Prostate gland (tissue), 2 donors: ENCODE measurements around the gene SPRR4.

Experiments
- POLR2AphosphoS5 ChIP-seq: sonication (generic); formaldehyde crosslinking; IDR thresholded peaks from one replicate; pipeline ENCODE4 v1.6.1; 2017; ENCODE audit warnings: antibody characterized with exemption
- TF ChIP-seq, protein P1 (sequence below), 4 experiments: fragments of 200-600 bp in 2 of 4; fragments of 450-650 bp in 2 of 4; sonication (generic) in 2 of 4; IDR thresholded peaks; 1 replicate in 3 of 4; 2 replicates in 1 of 4; pipeline ENCODE4 v1.5.1; 2016 to 2019; ENCODE audit warnings: antibody characterized with exemption in 4 of 4, mild to moderate bottlenecking in 2 of 4, moderate library complexity in 2 of 4

DNA sequence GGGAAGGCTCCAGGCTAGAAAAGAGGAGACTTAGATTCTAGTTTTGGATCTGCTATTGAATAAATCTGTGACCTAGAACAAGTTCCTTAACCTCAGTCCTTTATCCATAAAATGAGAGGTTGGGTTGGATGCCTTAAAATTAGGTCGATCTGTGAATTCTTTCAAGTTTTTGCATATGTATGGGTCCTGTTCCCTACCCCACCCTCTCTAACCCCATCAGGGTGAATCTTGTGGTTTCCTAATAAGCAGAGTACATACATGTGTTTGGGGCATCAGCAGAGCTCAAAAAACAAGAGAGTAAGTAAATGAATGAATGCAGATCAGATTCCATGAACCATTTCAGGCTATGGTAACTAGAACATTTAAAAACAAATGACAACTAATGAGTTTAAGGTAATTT, 6.2 kb downstream of the SPRR4 start:
- TF ChIP-seq, protein P1, sequence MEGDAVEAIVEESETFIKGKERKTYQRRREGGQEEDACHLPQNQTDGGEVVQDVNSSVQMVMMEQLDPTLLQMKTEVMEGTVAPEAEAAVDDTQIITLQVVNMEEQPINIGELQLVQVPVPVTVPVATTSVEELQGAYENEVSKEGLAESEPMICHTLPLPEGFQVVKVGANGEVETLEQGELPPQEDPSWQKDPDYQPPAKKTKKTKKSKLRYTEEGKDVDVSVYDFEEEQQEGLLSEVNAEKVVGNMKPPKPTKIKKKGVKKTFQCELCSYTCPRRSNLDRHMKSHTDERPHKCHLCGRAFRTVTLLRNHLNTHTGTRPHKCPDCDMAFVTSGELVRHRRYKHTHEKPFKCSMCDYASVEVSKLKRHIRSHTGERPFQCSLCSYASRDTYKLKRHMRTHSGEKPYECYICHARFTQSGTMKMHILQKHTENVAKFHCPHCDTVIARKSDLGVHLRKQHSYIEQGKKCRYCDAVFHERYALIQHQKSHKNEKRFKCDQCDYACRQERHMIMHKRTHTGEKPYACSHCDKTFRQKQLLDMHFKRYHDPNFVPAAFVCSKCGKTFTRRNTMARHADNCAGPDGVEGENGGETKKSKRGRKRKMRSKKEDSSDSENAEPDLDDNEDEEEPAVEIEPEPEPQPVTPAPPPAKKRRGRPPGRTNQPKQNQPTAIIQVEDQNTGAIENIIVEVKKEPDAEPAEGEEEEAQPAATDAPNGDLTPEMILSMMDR (IDR thresholded peaks at IDR 0.05) = no peak
- TF ChIP-seq POLR2AphosphoS5 = no peak
